BLaER1 (cell line): ENCODE results near the gene PLIN4.

Experiments
- H3K27ac ChIP-seq: shearing (Covaris generic); formaldehyde crosslinking; 2 replicates; pipeline ENCODE4 v1.8.1; 2022
- H3K27me3 ChIP-seq: shearing (Covaris generic); formaldehyde crosslinking; 2 replicates; pipeline ENCODE4 v1.8.1; 2022
- H3K36me3 ChIP-seq: shearing (Covaris generic); formaldehyde crosslinking; 2 replicates; pipeline ENCODE4 v1.8.1; 2022
- H3K4me1 ChIP-seq: shearing (Covaris generic); formaldehyde crosslinking; 2 replicates; pipeline ENCODE4 v1.8.1; 2022
- H3K4me2 ChIP-seq: shearing (Covaris generic); formaldehyde crosslinking; 2 replicates; pipeline ENCODE4 v1.8.1; 2022
- H3K4me3 ChIP-seq: shearing (Covaris generic); formaldehyde crosslinking; 2 replicates; pipeline ENCODE4 v1.8.1; 2022
- H3K9ac ChIP-seq: shearing (Covaris generic); formaldehyde crosslinking; 2 replicates; pipeline ENCODE4 v1.8.1; 2022
- H3K9me3 ChIP-seq: shearing (Covaris generic); formaldehyde crosslinking; 2 replicates; pipeline ENCODE4 v1.8.1; 2022
- H4K20me1 ChIP-seq: shearing (Covaris generic); formaldehyde crosslinking; 2 replicates; pipeline ENCODE4 v1.8.1; 2022
- Cebpa-rat ChIP-seq: shearing (Covaris generic); IDR thresholded peaks from 2 replicates; pipeline ENCODE4 v1.8.1; 2022

Gene PLIN4

GRCh38 chr19:4456843-4457653 lies 61.2 kb downstream of the PLIN4 start:
- H3K4me1 ChIP-seq, result peaks cover 56% of the 10 kb centered on the region

GRCh38 chr19:4456476-4456842 lies 61.8 kb downstream of the PLIN4 start:
- no peak for TF ChIP-seq Cebpa-rat
- H3K4me3 ChIP-seq, result peak overlapping the region; percentile 73
- H3K4me1 ChIP-seq, result peaks cover 58% of the 10 kb centered on the region

More at GRCh38 chr19:4456843-4457653, 61.2 kb downstream of the PLIN4 start:
- Histone ChIP-seq H3K27me3 (no peaks in the 10 kb centered on the region), H3K4me2 (peak overlapping the region; percentile 98), H3K9ac (peak overlapping the region; percentile 73), H3K27ac (peak overlapping the region; percentile 69), H3K4me3 (peak overlapping the region; percentile 73), H3K36me3 (peaks cover 11% of the 10 kb centered on the region), H4K20me1 (peaks cover 50% of the 10 kb centered on the region), H3K9me3 (no peaks in the 10 kb centered on the region)
- TF ChIP-seq Cebpa-rat, result no peak

GRCh38 chr19:4455719-4456475 lies 62.4 kb downstream of the PLIN4 start:
- Histone ChIP-seq H4K20me1 (peaks cover 59% of the 10 kb centered on the region), H3K27ac (peak overlapping the region; percentile 45), H3K9me3 (no peaks in the 10 kb centered on the region), H3K36me3 (peaks cover 22% of the 10 kb centered on the region), H3K4me2 (peak overlapping the region; percentile 98), H3K4me1 (peaks cover 58% of the 10 kb centered on the region), H3K4me3 (peak overlapping the region; percentile 73), H3K27me3 (no peaks in the 10 kb centered on the region), H3K9ac (peak overlapping the region; percentile 73)
- TF ChIP-seq Cebpa-rat, result no peak

More at GRCh38 chr19:4456476-4456842, 61.8 kb downstream of the PLIN4 start:
- Histone ChIP-seq H3K4me2 (peak overlapping the region; percentile 98), H3K27ac (peak overlapping the region; percentile 45), H4K20me1 (peaks cover 54% of the 10 kb centered on the region), H3K9me3 (no peaks in the 10 kb centered on the region), H3K36me3 (peaks cover 17% of the 10 kb centered on the region), H3K27me3 (no peaks in the 10 kb centered on the region), H3K9ac (peak overlapping the region; percentile 73)

- Histone ChIP-seq H4K20me1 (peaks cover 59% of the 10 kb centered on the region), H3K4me3 (no peak overlapping the region), H3K27me3 (no peaks in the 10 kb centered on the region), H3K9ac (peak overlapping the region; percentile 73), H3K4me2 (peak overlapping the region; percentile 98), H3K9me3 (no peaks in the 10 kb centered on the region), H3K4me1 (peaks cover 58% of the 10 kb centered on the region), H3K27ac (peak overlapping the region; percentile 44; the same call in 1 of the 2 replicates), H3K36me3 (peaks cover 31% of the 10 kb centered on the region)
- no peak for TF ChIP-seq Cebpa-rat
Observed at GRCh38 chr19:4454747-4455718, 63.3 kb downstream of the PLIN4 start.

- peaks cover 46% of the 10 kb centered on the region for H3K36me3 ChIP-seq
- H3K9me3 ChIP-seq, result no peaks in the 10 kb centered on the region
- H3K27ac ChIP-seq, result peak overlapping the region; percentile 73
- H4K20me1 ChIP-seq, result peaks cover 59% of the 10 kb centered on the region
- H3K4me2 ChIP-seq, result peak overlapping the region; percentile 98
- TF ChIP-seq Cebpa-rat, result no peak
- H3K27me3 ChIP-seq, result no peaks in the 10 kb centered on the region
- H3K4me1 ChIP-seq, result peaks cover 58% of the 10 kb centered on the region
- peak overlapping the region; percentile 48; the same call in 1 of the 2 replicates for H3K4me3 ChIP-seq
- H3K9ac ChIP-seq, result peak overlapping the region; percentile 63; the same call in 1 of the 2 replicates
Observed at GRCh38 chr19:4453232-4454179, 64.8 kb downstream of the PLIN4 start.

GRCh38 chr19:4452230-4452990 lies 65.9 kb downstream of the PLIN4 start:
- peaks cover 57% of the 10 kb centered on the region for H3K36me3 ChIP-seq
- no peaks in the 10 kb centered on the region for H3K9me3 ChIP-seq
- H4K20me1 ChIP-seq, result peaks cover 67% of the 10 kb centered on the region

More at GRCh38 chr19:4452230-4452990, 65.9 kb downstream of the PLIN4 start:
- no peak for TF ChIP-seq Cebpa-rat
- Histone ChIP-seq H3K4me3 (no peak overlapping the region), H3K9ac (peak overlapping the region; percentile 63; the same call in 1 of the 2 replicates), H3K27ac (peak overlapping the region; percentile 73), H3K4me2 (peak overlapping the region; percentile 98), H3K27me3 (no peaks in the 10 kb centered on the region), H3K4me1 (peaks cover 52% of the 10 kb centered on the region)
